H1 (cell line): ENCODE measurements around the gene CPED1. TPM values are rescaled to one million over a fixed set of nuclear protein-coding genes. Genes with fewer than 3 reads are reported as not detected.

Experiments
- ATF2 ChIP-seq: IDR thresholded peaks from 2 replicates; pipeline ENCODE4 v1.6.1; 2012; ENCODE audit warnings: low read length, inconsistent platforms
- EP300 ChIP-seq, 2 experiments: IDR thresholded peaks; 1 replicate in 1 of 2; 2 replicates in 1 of 2; pipeline ENCODE4 v1.6.1; 2011 to 2012; ENCODE audit warnings: low read depth in 2 of 2, low read length in 2 of 2, mild to moderate bottlenecking in 2 of 2, borderline replicate concordance in 1 of 2, inconsistent platforms in 1 of 2, moderate library complexity in 1 of 2
- SP4 ChIP-seq: IDR thresholded peaks from 2 replicates; pipeline ENCODE4 v1.6.1; 2012; ENCODE audit warnings: low read length, inconsistent platforms
- TCF12 ChIP-seq: IDR thresholded peaks from 2 replicates; pipeline ENCODE4 v1.6.1; 2011; ENCODE audit warnings: low read depth, mild to moderate bottlenecking, low read length
- polyA plus RNA-seq, 7 experiments: library from polyadenylated mRNA; depleted of rRNA in 3 of 7; stranded (reverse) in 5 of 7; unstranded in 2 of 7; fragments of >200 nt in 5 of 7; fragments of 200-250 nt in 2 of 7; gene quantifications; 1 replicate in 5 of 7; 2 replicates in 1 of 7; 4 replicates in 1 of 7; pipeline versions ENCODE4 v1.2.1 to v1.2.3, GENCODE V29; 2011 to 2013; ENCODE audit warnings: missing spikeins in 2 of 7, mixed read lengths in 2 of 7
- total RNA-seq: library from RNA; stranded (reverse); fragmentation: NEBNext Ultra II Directional; extraction: Animal tissue kit (Norgen Biotek cat#: 25700); gene quantifications from 2 replicates; pipeline ENCODE4 v1.2.1, GENCODE V29; 2021

CPED1 gene
- total and polyA plus RNA-seq, 2 of the 8 experiments (the other 6 are each of a cell fraction or from before 2014, with no cell fraction given): 0.08 to 0.39 TPM

- no peak for TF ChIP-seq ATF2
- no peak for TF ChIP-seq EP300 (IDR thresholded peaks at IDR 0.05; ENCODE audit: borderline replicate concordance in 1 of 2, low read depth in 2 of 2, low read length in 2 of 2)
- no peak for TF ChIP-seq TCF12
- TF ChIP-seq SP4: no peak
Observed at GRCh38 chr7:121279822-121280221, 291.3 kb downstream of the CPED1 start (continued).
